Measurements from ENCODE around the gene CSNK2B.

The CSNK2B gene

GRCh38 chr6:31697555-31697954, 31.7 kb downstream of the CSNK2B start:
- no peak for TF ChIP-seq CTCF (conservative IDR thresholded peaks at IDR 0.05)

GRCh38 chr6:31700740-31701401, 35.0 kb downstream of the CSNK2B start:
- no peak overlapping the region; the same call in 1 of the 2 replicates for H3K27ac ChIP-seq
- TF ChIP-seq CTCF (conservative IDR thresholded peaks at IDR 0.05): no peak

More at GRCh38 chr6:31697555-31697954, 31.7 kb downstream of the CSNK2B start:
- no peak overlapping the region for H3K27ac ChIP-seq

GRCh38 chr6:31701666-31702404, 36.0 kb downstream of the CSNK2B start:
- H3K27ac ChIP-seq: peak overlapping the region; percentile 85

GRCh38 chr6:31702405-31702818, 36.5 kb downstream of the CSNK2B start:
- H3K27ac ChIP-seq: peak overlapping the region; percentile 85
- TF ChIP-seq CTCF (conservative IDR thresholded peaks at IDR 0.05): no peak

More at GRCh38 chr6:31701666-31702404, 36.0 kb downstream of the CSNK2B start:
- TF ChIP-seq CTCF (conservative IDR thresholded peaks at IDR 0.05): no peak

- H3K27ac ChIP-seq: peak within 1 kb of the TSS; percentile 85
Measured at GRCh38 chr6:31702819-31703716, 37.2 kb downstream of the CSNK2B start, which contains the start of gene ABHD16A. Gene ABHD16A (minus strand): TSS chr6:31703324. CDS start chr6:31703281, 43 bp downstream.

GRCh38 chr6:31705931-31706330, 40.1 kb downstream of the CSNK2B start:
- no peak overlapping the region for H3K27ac ChIP-seq
- TF ChIP-seq CTCF (conservative IDR thresholded peaks at IDR 0.05): no peak

More at GRCh38 chr6:31702819-31703716, 37.2 kb downstream of the CSNK2B start, which contains the start of gene ABHD16A:
- TF ChIP-seq CTCF (conservative IDR thresholded peaks at IDR 0.05): no peak

Measured in VCaP (cell line).